Endothelial cell of umbilical vein (primary cell): ENCODE measurements around the gene GAPDH. TPM values are rescaled to one million over a fixed set of nuclear protein-coding genes. Genes with fewer than 3 reads are reported as not detected.

Source experiments
- BruUV-seq: library from RNA; stranded (reverse); fragments of 400-500 nt; replicated peaks from 2 replicates; lab custom pipeline; 2021; lab: Mats Ljungman, UMichigan
- CTCF ChIA-PET: fragments of 300-600, 350-600 bp; sonication (Branson Sonifier 250); formaldehyde crosslinking; loops from one replicate; lab custom pipeline; 2021; ENCODE audit warnings: antibody characterized with exemption, inconsistent platforms; lab: Charles Lee
- POLR2A ChIA-PET: fragments of 300-600, 350-600 bp; sonication (Branson Sonifier 250); formaldehyde crosslinking; loops from one replicate; lab custom pipeline; 2021; ENCODE audit warnings: antibody characterized with exemption, inconsistent platforms; lab: Charles Lee
- DNase-seq: peaks from one replicate; pipeline ENCODE4 v3.0.0-alpha.2; 2011; ENCODE audit warnings: low read depth, low spot score
- FAIRE-seq: peaks from 2 replicates; lab custom pipeline; 2011; peaks lifted over from hg19 to GRCh38; lab: Jason Lieb, UNC
- H2AFZ ChIP-seq: 2 replicates; pipeline ENCODE4 v1.6.0; 2012; ENCODE audit warnings: low read depth, low read length, control low read depth, inconsistent platforms
- H3K27ac ChIP-seq: 2 replicates; pipeline ENCODE4 v1.5.1; 2011; ENCODE audit warnings: low read depth, mild to moderate bottlenecking, control low read depth, low read length, moderate library complexity; ENCODE audit not compliant: insufficient read depth
- H3K27me3 ChIP-seq, 2 experiments: 2 replicates each; pipeline versions ENCODE4 v1.6.0 to v1.6.1; 2011; ENCODE audit warnings: low read length in 2 of 2, mixed read lengths in 1 of 2; ENCODE audit not compliant: control insufficient read depth in 2 of 2, insufficient read depth in 2 of 2
- H3K36me3 ChIP-seq, 2 experiments: 2 replicates in 1 of 2; 3 replicates in 1 of 2; pipeline ENCODE4 v1.5.1; 2011; ENCODE audit warnings: low read length in 2 of 2, mild to moderate bottlenecking in 1 of 2, moderate library complexity in 1 of 2; ENCODE audit not compliant: control insufficient read depth in 2 of 2, insufficient read depth in 2 of 2; ENCODE audit errors: extremely low read depth in 1 of 2
- H3K4me1 ChIP-seq: 3 replicates; pipeline ENCODE4 v1.5.1; 2011; ENCODE audit warnings: mild to moderate bottlenecking, low read length; ENCODE audit not compliant: control insufficient read depth, insufficient read depth; ENCODE audit errors: extremely low read depth
- H3K4me2 ChIP-seq: 2 replicates; pipeline ENCODE4 v1.6.1; 2011; ENCODE audit warnings: low read length, control low read depth, mixed read lengths; ENCODE audit not compliant: insufficient read depth
- H3K4me3 ChIP-seq, 3 experiments: fragments of 200-600 bp in 1 of 3; sonication (generic), shearing (Covaris generic) in 1 of 3; replicated peaks in 1 of 3; 2 replicates each; pipeline ENCODE4 v1.5.1; 2011 to 2016; ENCODE audit warnings: control low read depth in 3 of 3, low read length in 3 of 3, mild to moderate bottlenecking in 2 of 3, inconsistent platforms in 1 of 3, low read depth in 1 of 3, moderate library complexity in 1 of 3; ENCODE audit not compliant: insufficient read depth in 1 of 3
- H3K79me2 ChIP-seq: 2 replicates; pipeline ENCODE4 v1.6.0; 2012; ENCODE audit warnings: low read length, inconsistent platforms; ENCODE audit not compliant: control insufficient read depth, insufficient read depth
- H3K9ac ChIP-seq: replicated peaks from 2 replicates; pipeline ENCODE3; 2011; ENCODE audit warnings: low read length, control low read depth; ENCODE audit not compliant: insufficient read depth; ENCODE audit errors: extremely low read depth
- H3K9me1 ChIP-seq: replicated peaks from 3 replicates; pipeline ENCODE4 v1.6.0; 2011; ENCODE audit warnings: mild to moderate bottlenecking, low read length; ENCODE audit not compliant: control insufficient read depth, insufficient read depth; ENCODE audit errors: extremely low read depth
- H3K9me3 ChIP-seq: replicated peaks from 2 replicates; pipeline ENCODE4 v1.5.1; 2012; ENCODE audit warnings: low read length, inconsistent platforms; ENCODE audit not compliant: control insufficient read depth, insufficient read depth
- H4K20me1 ChIP-seq: replicated peaks from 2 replicates; pipeline ENCODE3; 2011; ENCODE audit warnings: mild to moderate bottlenecking, low read length; ENCODE audit not compliant: control insufficient read depth, insufficient read depth; ENCODE audit errors: extremely low read depth
- CTCF ChIP-seq, 2 donors: IDR thresholded peaks; 1 replicate in 1 of 2; 2 replicates in 1 of 2; pipeline ENCODE4 v1.5.1; 2011; ENCODE audit warnings: low read length in 2 of 2, mild to moderate bottlenecking in 2 of 2, moderate library complexity in 2 of 2, control low read depth in 1 of 2, inconsistent platforms in 1 of 2, low read depth in 1 of 2; ENCODE audit not compliant: insufficient read depth in 1 of 2; ENCODE audit errors: extremely low read depth in 1 of 2
- EZH2 ChIP-seq: IDR thresholded peaks from 2 replicates; pipeline ENCODE4 v1.6.1; 2012; ENCODE audit warnings: borderline replicate concordance, low read depth, mild to moderate bottlenecking, moderate library complexity, low read length, inconsistent platforms; ENCODE audit not compliant: severe bottlenecking
- FOS ChIP-seq: IDR thresholded peaks from 2 replicates; pipeline ENCODE4 v1.6.1; 2011; ENCODE audit warnings: mild to moderate bottlenecking, low read length, moderate library complexity, borderline replicate concordance; ENCODE audit not compliant: insufficient read depth
- GATA2 ChIP-seq: IDR thresholded peaks from 2 replicates; pipeline ENCODE4 v1.7.0; 2011; ENCODE audit warnings: low read depth, mild to moderate bottlenecking, moderate library complexity, mixed read lengths, low read length; ENCODE audit not compliant: insufficient read length, insufficient read depth
- JUN ChIP-seq: IDR thresholded peaks from 2 replicates; pipeline ENCODE4 v1.6.1; 2011; ENCODE audit warnings: borderline replicate concordance, low read depth; ENCODE audit not compliant: insufficient read length, insufficient read depth
- MAX ChIP-seq: IDR thresholded peaks from 2 replicates; pipeline ENCODE4 v1.6.1; 2011; ENCODE audit not compliant: insufficient read depth, insufficient read length
- MYC ChIP-seq: IDR thresholded peaks from one replicate; pipeline ENCODE4 v1.6.1; 2011; ENCODE audit warnings: mild to moderate bottlenecking, low read depth, low read length
- POLR2A ChIP-seq: IDR thresholded peaks from 2 replicates; pipeline ENCODE4 v1.6.1; 2012; ENCODE audit warnings: low read depth, mild to moderate bottlenecking, control low read depth, low read length
- POLR2AphosphoS5 ChIP-seq: IDR thresholded peaks from 2 replicates; pipeline ENCODE4 v1.6.1; 2012; ENCODE audit warnings: low read depth, mild to moderate bottlenecking, control low read depth, low read length, moderate library complexity; ENCODE audit not compliant: insufficient read depth
- dilution Hi-C: fragments of 300-500 bp; cut with MboI; formaldehyde crosslinking; loops from one replicate; pipeline ENCODE4 v1.15.0; 2019; ENCODE audit warnings: low sequenced_read_pairs; ENCODE audit not compliant: extremely low pct_ligation_motif_present
- intact Hi-C: fragments of 100-400 bp; cut with micrococcal nuclease; formaldehyde crosslinking; loops from one replicate; pipeline ENCODE4 v1.10.0; 2022
- polyA plus RNA-seq, 4 experiments: library from polyadenylated mRNA; depleted of rRNA in 3 of 4; stranded (reverse) in 3 of 4; unstranded in 1 of 4; fragments of >200 nt; gene quantifications; 2 replicates each; pipeline versions ENCODE4 v1.2.1 to v1.2.3, GENCODE V29; 2011 to 2012; ENCODE audit warnings: missing spikeins in 1 of 4
- total RNA-seq: library from RNA; stranded (reverse); gene quantifications from 2 replicates; pipeline ENCODE4 v1.2.3, GENCODE V29; 2021

Gene GAPDH
- total and polyA plus RNA-seq, 2 donors (not counting 3 experiments of a cell fraction or from before 2014, with no cell fraction given): 4,648 to 8,748 TPM

- Histone ChIP-seq H3K9me3 (no peaks in the 10 kb centered on the region), H3K4me3 (no peak overlapping the region), H3K4me1 (no peaks in the 10 kb centered on the region), H2AFZ (no peak overlapping the region), H3K4me2 (no peak overlapping the region), H3K27me3 (no peaks in the 10 kb centered on the region), H3K9ac (no peak overlapping the region), H3K27ac (no peak overlapping the region), H3K9me1 (no peaks in the 10 kb centered on the region), H3K79me2 (no peaks in the 10 kb centered on the region), H3K36me3 (peaks cover 27 to 50% of the 10 kb centered on the region in 2 experiments), H4K20me1 (no peaks in the 10 kb centered on the region)
- intact Hi-C loops (no loop called here), dilution Hi-C loops (no loop called here)
- no peak for FAIRE-seq
- no peak for DNase-seq
- TF ChIP-seq POLR2AphosphoS5: no peak
- no peak for TF ChIP-seq GATA2
- TF ChIP-seq EZH2: no peak
- no peak for TF ChIP-seq MYC
- TF ChIP-seq CTCF (IDR thresholded peaks at IDR 0.05; ENCODE audit: extremely low read depth in 1 of 2, insufficient read depth in 1 of 2, low read depth in 1 of 2, low read length in 2 of 2): no peak
- TF ChIP-seq JUN: no peak
- TF ChIP-seq MAX: no peak
- TF ChIP-seq POLR2A: no peak
- TF ChIP-seq FOS: no peak
- POLR2A ChIA-PET: no interaction called here
- no TSS peak for BruUV-seq
- CTCF ChIA-PET: no interaction called here
These were observed 40.4 kb downstream of the GAPDH start for GRCh38 chr12:6574576-6575295.
